GM19351 (cell line): ENCODE results near the gene VSTM2L.

Experiments
- ATAC-seq: cut with Tn5 transposase; IDR thresholded peaks from one replicate; pipeline ENCODE4 v1.9.1; 2021; ENCODE audit warnings: mild to moderate bottlenecking, moderate library complexity; ENCODE audit not compliant: unreplicated experiment

VSTM2L gene

GRCh38 chr20:37878835-37879599, 23.9 kb upstream of the VSTM2L start:
- no peak for ATAC-seq

- ATAC-seq, result no peak
Observed at GRCh38 chr20:37879843-37880242, 23.1 kb upstream of the VSTM2L start.

- no peak for ATAC-seq
Observed at GRCh38 chr20:37880726-37881591, 22.0 kb upstream of the VSTM2L start.

- no peak for ATAC-seq
Observed at GRCh38 chr20:37881601-37882343, 21.2 kb upstream of the VSTM2L start.

- ATAC-seq, result no peak
Observed at GRCh38 chr20:37882961-37883712, 19.8 kb upstream of the VSTM2L start.

GRCh38 chr20:37885042-37885441, 17.9 kb upstream of the VSTM2L start:
- ATAC-seq, result no peak

GRCh38 chr20:37885593-37886503, 17.1 kb upstream of the VSTM2L start:
- no peak for ATAC-seq

- ATAC-seq, result no peak
Observed at GRCh38 chr20:37886851-37887297, 16.1 kb upstream of the VSTM2L start.

- ATAC-seq, result no peak
Observed at GRCh38 chr20:37888641-37889040, 14.3 kb upstream of the VSTM2L start.

GRCh38 chr20:37890108-37890507, 12.8 kb upstream of the VSTM2L start:
- no peak for ATAC-seq

GRCh38 chr20:37890643-37891042, 12.3 kb upstream of the VSTM2L start:
- no peak for ATAC-seq

GRCh38 chr20:37892001-37892400, 10.9 kb upstream of the VSTM2L start:
- ATAC-seq, result no peak

GRCh38 chr20:37893566-37894241, 9.2 kb upstream of the VSTM2L start:
- ATAC-seq, result no peak

- ATAC-seq, result no peak
Observed at GRCh38 chr20:37894454-37894853, 8.5 kb upstream of the VSTM2L start.

GRCh38 chr20:37895166-37895565, 7.8 kb upstream of the VSTM2L start:
- no peak for ATAC-seq

GRCh38 chr20:37896932-37897548, 5.9 kb upstream of the VSTM2L start:
- ATAC-seq, result no peak

- no peak for ATAC-seq
Observed at GRCh38 chr20:37898233-37899104, 4.5 kb upstream of the VSTM2L start.
